ENCODE data around the gene MFAP3.
"Not testable (repeated sequence)": the region's sequence is repeated elsewhere in the genome, so short reads cannot be mapped to it uniquely, and the experiment has no call there.

MFAP3 gene

GRCh38 chr5:154055201-154055600 lies 16.4 kb downstream of the MFAP3 start:
- no peak for DNase-seq

GRCh38 chr5:154058055-154059038 lies 19.6 kb downstream of the MFAP3 start:
- no peak for DNase-seq

- no peak for DNase-seq
Observed at GRCh38 chr5:154059039-154059430, 20.3 kb downstream of the MFAP3 start.

GRCh38 chr5:154059583-154059982 lies 20.8 kb downstream of the MFAP3 start:
- DNase-seq: no peak

GRCh38 chr5:154060606-154061005 lies 21.8 kb downstream of the MFAP3 start:
- no peak for DNase-seq

- DNase-seq: no peak
Observed at GRCh38 chr5:154063372-154063771, 24.6 kb downstream of the MFAP3 start.

- no peak for DNase-seq
Observed at GRCh38 chr5:154065971-154066370, 27.2 kb downstream of the MFAP3 start.

- DNase-seq: not testable (repeated sequence)
Observed at GRCh38 chr5:154069854-154070253, 31.1 kb downstream of the MFAP3 start.

- no peak for DNase-seq
Observed at GRCh38 chr5:154071799-154072413, 33.1 kb downstream of the MFAP3 start.

GRCh38 chr5:154072414-154073171 lies 33.8 kb downstream of the MFAP3 start:
- peak; percentile 72 for DNase-seq

GRCh38 chr5:154076240-154076922 lies 37.6 kb downstream of the MFAP3 start:
- DNase-seq: no peak

GRCh38 chr5:154077696-154078095 lies 38.9 kb downstream of the MFAP3 start:
- DNase-seq: no peak

GRCh38 chr5:154078272-154078671 lies 39.5 kb downstream of the MFAP3 start:
- DNase-seq: no peak

GRCh38 chr5:154081246-154081645 lies 42.5 kb downstream of the MFAP3 start:
- DNase-seq: no peak

GRCh38 chr5:154084062-154084639 lies 45.4 kb downstream of the MFAP3 start:
- DNase-seq: no peak

GRCh38 chr5:154086146-154086545 lies 47.4 kb downstream of the MFAP3 start:
- no peak for DNase-seq

GRCh38 chr5:154086641-154087040 lies 47.9 kb downstream of the MFAP3 start:
- no peak for DNase-seq

GRCh38 chr5:154087260-154087659 lies 48.5 kb downstream of the MFAP3 start:
- peak; percentile 63 for DNase-seq

GRCh38 chr5:154088801-154089200 lies 50.0 kb downstream of the MFAP3 start:
- DNase-seq: no peak

GRCh38 chr5:154090656-154091055 lies 51.9 kb downstream of the MFAP3 start:
- DNase-seq: no peak

- peak; percentile 11 for DNase-seq
Observed at GRCh38 chr5:154092356-154093141, 53.8 kb downstream of the MFAP3 start.

GRCh38 chr5:154093142-154093532 lies 54.4 kb downstream of the MFAP3 start:
- DNase-seq: no peak

Measured in kidney glomerular epithelial cell (primary cell).